HEK293 (cell line): ENCODE measurements around the gene PDLIM4.

Experiments used
- CTCF ChIA-PET: fragments of 350-600 bp; formaldehyde crosslinking; extraction: SDS; loops from one replicate; lab custom pipeline; 2021; ENCODE audit warnings: antibody characterized with exemption; lab: Yijun Ruan, JAX
- POLR2A ChIA-PET: fragments of 300-600 bp; formaldehyde crosslinking; extraction: SDS; loops from one replicate; lab custom pipeline; 2020; ENCODE audit warnings: antibody characterized with exemption, inconsistent platforms; lab: Yijun Ruan, JAX
- H3K27ac ChIP-seq: fragments of 200-500 bp; sonication (Bioruptor generic); 2 replicates; pipeline ENCODE4 v1.5.1; 2014; ENCODE audit warnings: low read depth, low read length, control low read depth, inconsistent platforms; ENCODE audit errors: extremely low read depth
- H3K36me3 ChIP-seq, 2 experiments: fragments of 200-500 bp in 1 of 2; sonication (Bioruptor generic) in 1 of 2; 1 replicate in 1 of 2; 2 replicates in 1 of 2; pipeline ENCODE4 v1.5.1; 2014 to 2017; ENCODE audit warnings: inconsistent platforms in 2 of 2, low read length in 2 of 2; ENCODE audit not compliant: control insufficient read depth in 2 of 2, insufficient read depth in 1 of 2
- H3K4me1 ChIP-seq: fragments of 200-500 bp; sonication (Bioruptor generic); 2 replicates; pipeline ENCODE4 v1.5.1; 2014; ENCODE audit warnings: mild to moderate bottlenecking, low read length, inconsistent platforms; ENCODE audit not compliant: control insufficient read depth, insufficient read depth
- H3K4me3 ChIP-seq: 2 replicates; pipeline ENCODE4 v1.5.1; 2011; ENCODE audit warnings: low read depth, mild to moderate bottlenecking, control low read depth, low read length, moderate library complexity
- H3K9me3 ChIP-seq: fragments of 200-500 bp; sonication (Bioruptor generic); 2 replicates; pipeline ENCODE4 v1.5.1; 2014; ENCODE audit warnings: low read depth, low read length, inconsistent platforms; ENCODE audit not compliant: control insufficient read depth, insufficient read depth
- ELK4 ChIP-seq: IDR thresholded peaks from 2 replicates; pipeline ENCODE4 v1.6.1; 2011; ENCODE audit warnings: mild to moderate bottlenecking, low read depth, low read length, borderline replicate concordance
- GLIS1 ChIP-seq: fragments of 450-650 bp; formaldehyde crosslinking; IDR thresholded peaks from 2 replicates; pipeline ENCODE4 v1.5.1; 2016; ENCODE audit warnings: missing biosample characterization, missing genetic modification characterization
- GLIS2 ChIP-seq: fragments of 450-650 bp; formaldehyde crosslinking; IDR thresholded peaks from 2 replicates; pipeline ENCODE4 v1.5.1; 2016; ENCODE audit warnings: missing biosample characterization, missing genetic modification characterization
- MYNN ChIP-seq: fragments of 450-650 bp; formaldehyde crosslinking; IDR thresholded peaks from 2 replicates; pipeline ENCODE4 v1.5.1; 2016; ENCODE audit warnings: missing biosample characterization, missing genetic modification characterization, borderline replicate concordance
- OSR2 ChIP-seq: fragments of 450-650 bp; formaldehyde crosslinking; IDR thresholded peaks from 2 replicates; pipeline ENCODE4 v1.5.1; 2016; ENCODE audit warnings: missing biosample characterization, missing genetic modification characterization
- SCRT1 ChIP-seq: fragments of 450-650 bp; formaldehyde crosslinking; IDR thresholded peaks from 2 replicates; pipeline ENCODE4 v1.5.1; 2016; ENCODE audit warnings: missing biosample characterization, missing genetic modification characterization, borderline replicate concordance
- SETDB1 ChIP-seq: IDR thresholded peaks from one replicate; pipeline ENCODE4 v1.6.1; 2017; ENCODE audit warnings: mild to moderate bottlenecking, low read length, moderate library complexity, mixed read lengths; ENCODE audit not compliant: insufficient read length
- SP2 ChIP-seq: fragments of 450-650 bp; formaldehyde crosslinking; IDR thresholded peaks from 2 replicates; pipeline ENCODE4 v1.5.1; 2016; ENCODE audit warnings: missing biosample characterization, missing genetic modification characterization
- SP3 ChIP-seq: fragments of 450-650 bp; formaldehyde crosslinking; IDR thresholded peaks from 2 replicates; pipeline ENCODE4 v1.5.1; 2016; ENCODE audit warnings: missing biosample characterization, missing genetic modification characterization
- SP7 ChIP-seq: fragments of 450-650 bp; formaldehyde crosslinking; IDR thresholded peaks from 2 replicates; pipeline ENCODE4 v1.5.1; 2016; ENCODE audit warnings: missing biosample characterization, missing genetic modification characterization
- ZBTB26 ChIP-seq: fragments of 450-650 bp; formaldehyde crosslinking; optimal IDR thresholded peaks from 2 replicates; pipeline ENCODE3; 2016; ENCODE audit warnings: missing biosample characterization, mild to moderate bottlenecking, missing genetic modification characterization
- ZBTB6 ChIP-seq: fragments of 450-650 bp; formaldehyde crosslinking; IDR thresholded peaks from 2 replicates; pipeline ENCODE4 v1.5.1; 2017; ENCODE audit warnings: missing biosample characterization, missing genetic modification characterization
- ZFP3 ChIP-seq: fragments of 450-650 bp; formaldehyde crosslinking; IDR thresholded peaks from 2 replicates; pipeline ENCODE4 v1.5.1; 2016; ENCODE audit warnings: low read depth, missing biosample characterization, missing genetic modification characterization
- ZFP41 ChIP-seq: fragments of 450-650 bp; formaldehyde crosslinking; IDR thresholded peaks from 2 replicates; pipeline ENCODE4 v1.5.1; 2016; ENCODE audit warnings: missing biosample characterization, missing genetic modification characterization, borderline replicate concordance
- ZNF10 ChIP-seq: fragments of 450-650 bp; formaldehyde crosslinking; IDR thresholded peaks from 2 replicates; pipeline ENCODE4 v1.5.1; 2017; ENCODE audit warnings: missing biosample characterization, missing genetic modification characterization
- ZNF174 ChIP-seq: fragments of 450-650 bp; formaldehyde crosslinking; IDR thresholded peaks from 2 replicates; pipeline ENCODE4 v1.5.0; 2017; ENCODE audit warnings: missing biosample characterization, mild to moderate bottlenecking, missing genetic modification characterization
- ZNF202 ChIP-seq: fragments of 450-650 bp; formaldehyde crosslinking; IDR thresholded peaks from 2 replicates; pipeline ENCODE4 v1.5.1; 2016; ENCODE audit warnings: missing biosample characterization, missing genetic modification characterization, borderline replicate concordance
- ZNF302 ChIP-seq: fragments of 450-650 bp; formaldehyde crosslinking; IDR thresholded peaks from 2 replicates; pipeline ENCODE4 v1.5.1; 2016; ENCODE audit warnings: missing biosample characterization, missing genetic modification characterization, low read depth
- ZNF324 ChIP-seq: fragments of 450-650 bp; formaldehyde crosslinking; IDR thresholded peaks from 2 replicates; pipeline ENCODE4 v1.5.1; 2016; ENCODE audit warnings: missing biosample characterization, missing genetic modification characterization
- ZNF404 ChIP-seq: fragments of 450-650 bp; formaldehyde crosslinking; IDR thresholded peaks from 2 replicates; pipeline ENCODE4 v1.5.1; 2017; ENCODE audit warnings: missing biosample characterization, missing genetic modification characterization
- ZNF514 ChIP-seq: fragments of 450-650 bp; formaldehyde crosslinking; IDR thresholded peaks from 2 replicates; pipeline ENCODE4 v1.5.1; 2016; ENCODE audit warnings: missing biosample characterization, missing genetic modification characterization
- ZNF529 ChIP-seq: fragments of 450-650 bp; formaldehyde crosslinking; IDR thresholded peaks from 2 replicates; pipeline ENCODE4 v1.5.1; 2017; ENCODE audit warnings: missing genetic modification characterization, missing biosample characterization; ENCODE audit not compliant: insufficient replicate concordance
- ZNF530 ChIP-seq: fragments of 450-650 bp; formaldehyde crosslinking; IDR thresholded peaks from 2 replicates; pipeline ENCODE4 v1.5.1; 2016; ENCODE audit warnings: low read depth, missing biosample characterization, missing genetic modification characterization
- ZNF548 ChIP-seq: fragments of 450-650 bp; formaldehyde crosslinking; IDR thresholded peaks from 2 replicates; pipeline ENCODE4 v1.5.1; 2016; ENCODE audit warnings: missing biosample characterization, missing genetic modification characterization
- ZNF558 ChIP-seq: fragments of 450-650 bp; formaldehyde crosslinking; IDR thresholded peaks from 2 replicates; pipeline ENCODE4 v1.5.1; 2016; ENCODE audit warnings: missing biosample characterization, missing genetic modification characterization
- ZNF629 ChIP-seq: fragments of 450-650 bp; formaldehyde crosslinking; IDR thresholded peaks from 2 replicates; pipeline ENCODE4 v1.5.1; 2017; ENCODE audit warnings: missing biosample characterization, missing genetic modification characterization
- ZNF670 ChIP-seq: fragments of 450-650 bp; formaldehyde crosslinking; IDR thresholded peaks from 2 replicates; pipeline ENCODE4 v1.5.1; 2016; ENCODE audit warnings: missing biosample characterization, missing genetic modification characterization, low read depth
- ZNF777 ChIP-seq: fragments of 450-650 bp; formaldehyde crosslinking; IDR thresholded peaks from 2 replicates; pipeline ENCODE4 v1.5.1; 2017; ENCODE audit warnings: missing biosample characterization, missing genetic modification characterization, borderline replicate concordance
- ZNF837 ChIP-seq: fragments of 450-650 bp; formaldehyde crosslinking; IDR thresholded peaks from 2 replicates; pipeline ENCODE4 v1.5.1; 2016; ENCODE audit warnings: missing biosample characterization, missing genetic modification characterization
- ZNF843 ChIP-seq: fragments of 450-650 bp; formaldehyde crosslinking; IDR thresholded peaks from 2 replicates; pipeline ENCODE4 v1.5.1; 2016; ENCODE audit warnings: missing biosample characterization, missing genetic modification characterization
- TF ChIP-seq, protein P1 (sequence below): sonication (generic); formaldehyde crosslinking; IDR thresholded peaks from 2 replicates; pipeline ENCODE4 v1.8.1; 2022; ENCODE audit warnings: mild to moderate bottlenecking, moderate library complexity, missing genetic modification reagents

The PDLIM4 gene

DNA sequence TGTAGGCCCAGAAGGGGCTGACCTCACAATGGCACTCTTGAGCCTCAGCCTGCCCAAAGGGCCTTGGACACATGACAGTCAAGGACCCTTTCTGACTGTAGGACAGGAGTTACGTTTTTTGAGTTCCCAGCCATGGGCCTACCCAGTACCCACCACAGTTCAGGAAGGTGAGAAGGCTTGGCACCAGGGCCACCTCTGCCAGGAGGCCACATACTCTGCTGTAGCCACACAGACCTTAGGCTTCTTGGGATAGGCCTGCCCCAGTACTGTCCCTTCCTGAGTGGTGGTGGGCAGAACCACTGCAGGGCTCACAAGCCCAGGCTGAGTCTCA is 12.8 kb downstream of the PDLIM4 start (continued):
- TF ChIP-seq ZNF670 (tag by site-specific recombination) = no peak
- TF ChIP-seq ZNF404 (tag by site-specific recombination) = no peak
- no peak for TF ChIP-seq ZNF202 (tag by site-specific recombination)
- TF ChIP-seq, protein P1, sequence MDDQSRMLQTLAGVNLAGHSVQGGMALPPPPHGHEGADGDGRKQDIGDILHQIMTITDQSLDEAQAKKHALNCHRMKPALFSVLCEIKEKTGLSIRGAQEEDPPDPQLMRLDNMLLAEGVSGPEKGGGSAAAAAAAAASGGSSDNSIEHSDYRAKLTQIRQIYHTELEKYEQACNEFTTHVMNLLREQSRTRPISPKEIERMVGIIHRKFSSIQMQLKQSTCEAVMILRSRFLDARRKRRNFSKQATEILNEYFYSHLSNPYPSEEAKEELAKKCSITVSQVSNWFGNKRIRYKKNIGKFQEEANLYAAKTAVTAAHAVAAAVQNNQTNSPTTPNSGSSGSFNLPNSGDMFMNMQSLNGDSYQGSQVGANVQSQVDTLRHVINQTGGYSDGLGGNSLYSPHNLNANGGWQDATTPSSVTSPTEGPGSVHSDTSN = no peak
- TF ChIP-seq ZNF837 (tag by site-specific recombination) = no peak
- no peak for TF ChIP-seq ZNF777 (tag by site-specific recombination)
- TF ChIP-seq ZNF514 (tag by site-specific recombination) = no peak
- TF ChIP-seq ZNF174 (tag by site-specific recombination) = no peak

- Histone ChIP-seq H3K36me3 (no peaks in the 10 kb centered on the region), H3K4me1 (no peaks in the 10 kb centered on the region; the same call in 1 of the 2 replicates), H3K9me3 (no peaks in the 10 kb centered on the region), H3K27ac (no peak overlapping the region), H3K4me3 (no peak overlapping the region)
- CTCF ChIA-PET = no interaction called here
- no peak for TF ChIP-seq SETDB1
- no peak for TF ChIP-seq ZNF10
- no peak for TF ChIP-seq ZBTB6 (tag by site-specific recombination)
- no peak for TF ChIP-seq ZBTB26 (tag by site-specific recombination)
- TF ChIP-seq GLIS2 (tag by site-specific recombination) = no peak
- no peak for TF ChIP-seq GLIS1
- TF ChIP-seq ZNF548 (tag by site-specific recombination) = no peak
- TF ChIP-seq ZNF558 (tag by site-specific recombination) = no peak
- TF ChIP-seq ZNF324 (tag by site-specific recombination) = no peak
- no peak for TF ChIP-seq ZNF529 (tag by site-specific recombination)
- TF ChIP-seq SP7 = no peak
- POLR2A ChIA-PET = no interaction called here
Observed at GRCh38 chr5:132270706-132271105, 13.2 kb downstream of the PDLIM4 start.

DNA sequence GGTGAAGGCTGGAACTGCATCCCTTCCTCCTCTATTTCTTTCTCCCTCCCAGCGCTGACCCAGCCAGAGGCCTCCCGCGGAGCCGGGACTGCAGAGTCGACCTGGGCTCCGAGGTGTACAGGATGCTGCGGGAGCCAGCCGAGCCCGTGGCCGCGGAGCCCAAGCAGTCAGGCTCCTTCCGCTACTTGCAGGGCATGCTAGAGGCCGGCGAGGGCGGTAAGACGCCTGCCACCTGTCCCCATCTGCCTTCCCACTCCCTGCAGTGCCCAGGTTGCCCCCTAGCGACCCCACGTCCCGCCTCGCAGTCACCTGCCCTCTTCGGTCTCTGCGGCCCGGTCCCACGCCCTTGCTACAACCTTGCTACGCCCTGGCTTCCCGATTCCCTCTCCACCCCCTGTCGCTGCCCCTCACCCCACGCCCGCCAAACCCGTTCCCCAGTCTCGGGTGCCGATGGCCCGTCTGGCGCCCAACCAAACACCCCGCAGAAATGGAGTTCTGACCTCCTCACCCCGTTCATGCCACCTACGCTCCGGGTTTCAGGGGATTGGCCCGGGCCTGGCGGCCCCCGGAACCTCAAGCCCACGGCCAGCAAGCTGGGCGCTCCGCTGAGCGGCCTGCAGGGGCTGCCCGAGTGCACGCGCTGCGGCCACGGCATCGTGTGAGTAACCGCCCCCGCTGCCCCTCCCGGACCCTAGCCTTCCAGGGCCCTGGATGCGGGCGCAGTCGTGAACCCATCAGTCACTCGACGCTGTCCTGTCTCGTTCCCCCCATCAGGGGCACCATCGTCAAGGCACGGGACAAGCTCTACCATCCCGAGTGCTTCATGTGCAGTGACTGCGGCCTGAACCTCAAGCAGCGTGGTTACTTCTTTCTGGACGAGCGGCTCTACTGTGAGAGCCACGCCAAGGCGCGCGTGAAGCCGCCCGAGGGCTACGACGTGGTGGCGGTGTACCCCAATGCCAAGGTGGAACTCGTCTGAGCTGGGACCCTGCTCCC is 14.1 kb downstream of the PDLIM4 start:
- ChIA-PET POLR2A (interaction anchor here (2.5 kb wide), 1 partner anchor 22 kb away, joined by 10 read pairs; the partner anchor contains the start of gene SLC22A4), CTCF (interaction anchor here (0.6 to 2.5 kb wide), 17 partner anchors 12 to 684 kb away, joined by 3 to 24 read pairs (median 5); partner anchors contain the start of genes PDLIM4, SLC22A4 and SLC22A5)
- no peak overlapping the region for H3K27ac ChIP-seq
- TF ChIP-seq MYNN = no peak
- no peak for TF ChIP-seq ZNF302 (tag by site-specific recombination)
- no peak for TF ChIP-seq SP2 (tag by site-specific recombination)
- TF ChIP-seq ELK4 = no peak
- no peak for TF ChIP-seq SP3
- no peak for TF ChIP-seq SCRT1 (tag by site-specific recombination)
- TF ChIP-seq OSR2 (tag by site-specific recombination) = no peak
- no peak for TF ChIP-seq ZNF629
- no peak for TF ChIP-seq ZFP3 (tag by site-specific recombination)
- no peak for TF ChIP-seq ZNF843 (tag by site-specific recombination)
- no peak for TF ChIP-seq ZFP41 (tag by site-specific recombination)
- no peak for TF ChIP-seq ZNF530 (tag by site-specific recombination)

More for the DNA sequence above, 14.1 kb downstream of the PDLIM4 start:
- no peaks in the 10 kb centered on the region for H3K36me3 ChIP-seq
- no peak overlapping the region for H3K4me3 ChIP-seq
- H3K4me1 ChIP-seq = no peaks in the 10 kb centered on the region
- H3K9me3 ChIP-seq = no peaks in the 10 kb centered on the region
